SK-N-MC (cell line): ENCODE data around the gene IRF5.

Experiments used
- DNase-seq: peaks from one replicate; pipeline ENCODE4 v3.0.0-alpha.2; 2011; ENCODE audit warnings: low read depth, low spot score
- H3K27ac ChIP-seq: fragments of 200-600 bp; sonication (generic); 2 replicates; pipeline ENCODE4 v1.5.1; 2016; ENCODE audit warnings: mixed run types
- H3K36me3 ChIP-seq: fragments of 200-600 bp; sonication (generic); 2 replicates; pipeline ENCODE4 v1.6.1; 2017; ENCODE audit warnings: antibody characterized with exemption, low read length, mixed read lengths; ENCODE audit not compliant: insufficient read depth
- H3K4me3 ChIP-seq: fragments of 200-600 bp; sonication (generic); 2 replicates; pipeline ENCODE4 v1.5.1; 2016
- H3K9ac ChIP-seq: fragments of 200-600 bp; sonication (generic); 2 replicates; pipeline ENCODE4 v1.8.0; 2017; ENCODE audit warnings: mixed run types, mixed read lengths; ENCODE audit not compliant: insufficient read length
- H3K9me3 ChIP-seq: fragments of 200-600 bp; sonication (generic); 2 replicates; pipeline ENCODE4 v1.6.1; 2017; ENCODE audit warnings: low read depth, mild to moderate bottlenecking, antibody characterized with exemption, low read length, moderate library complexity, mixed read lengths
- EZH2 ChIP-seq: fragments of 200-600 bp; sonication (generic); IDR thresholded peaks from one replicate; pipeline ENCODE4 v1.6.1; 2017; ENCODE audit warnings: antibody characterized with exemption
- FOXP2 ChIP-seq: optimal IDR thresholded peaks from 2 replicates; pipeline ENCODE3; 2011; ENCODE audit warnings: mild to moderate bottlenecking, moderate library complexity; ENCODE audit not compliant: insufficient read depth; ENCODE audit errors: extremely low read length, control extremely low read depth
- POLR2AphosphoS5 ChIP-seq: IDR thresholded peaks from 2 replicates; pipeline ENCODE4 v1.6.1; 2012; ENCODE audit warnings: mild to moderate bottlenecking, low read depth, low read length, borderline replicate concordance

IRF5 gene

DNA sequence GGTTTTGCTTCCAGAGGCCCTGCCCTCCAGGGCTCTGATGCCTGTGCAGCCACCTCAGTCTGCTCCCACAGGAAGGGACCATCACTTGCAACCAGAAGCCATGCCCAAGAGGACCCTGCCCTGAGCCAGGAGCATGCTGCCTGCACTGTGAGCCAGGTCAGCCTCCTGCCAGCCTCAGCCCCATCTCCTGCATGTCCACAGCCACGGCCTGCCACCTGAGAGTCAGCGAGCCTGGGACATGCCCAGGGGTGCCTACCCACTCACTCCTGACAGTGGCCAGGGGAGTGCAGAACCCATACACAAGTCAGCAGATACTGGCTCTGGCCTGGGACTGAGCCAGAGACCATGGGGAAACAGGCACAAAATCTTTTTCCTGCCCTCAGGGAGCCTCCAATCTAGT is 20.6 kb upstream of the IRF5 start:
- Histone ChIP-seq H3K36me3 (no peaks in the 10 kb centered on the region), H3K4me3 (no peak overlapping the region), H3K27ac (no peak overlapping the region), H3K9me3 (no peaks in the 10 kb centered on the region), H3K9ac (no peak overlapping the region)
- TF ChIP-seq EZH2 (no peak), POLR2AphosphoS5 (no peak), FOXP2 (no peak)
- DNase-seq = no peak

DNA sequence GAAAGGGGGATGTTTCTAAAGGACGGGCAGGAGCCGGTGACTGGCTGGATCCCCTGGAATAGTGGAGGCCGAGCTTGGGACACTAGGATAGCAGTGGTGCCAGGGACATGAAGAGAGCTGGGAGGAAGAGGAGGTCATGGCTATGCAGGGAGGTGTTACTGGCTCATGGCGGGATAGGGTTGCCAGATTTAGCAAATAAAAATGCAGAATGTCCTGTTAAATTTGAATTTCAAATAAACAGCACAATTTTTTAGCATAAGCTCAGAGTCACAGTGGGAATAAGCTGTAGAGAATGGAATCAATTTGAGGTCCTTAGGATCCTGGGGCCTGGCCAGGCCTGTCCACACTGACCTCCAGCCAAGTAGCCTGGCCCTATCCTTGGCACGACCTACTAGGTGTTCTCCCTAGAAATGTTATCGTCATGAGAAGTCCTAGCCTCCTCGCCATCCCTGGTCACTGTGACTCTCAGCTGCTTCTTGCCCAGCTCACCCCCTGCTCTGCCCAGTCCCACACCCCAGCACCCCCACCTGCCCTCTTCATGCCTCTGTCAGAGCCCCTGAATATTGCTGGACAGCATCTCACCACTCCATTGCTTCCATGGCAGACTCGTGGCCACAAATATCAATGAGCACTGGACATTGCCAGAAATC is 19.6 kb upstream of the IRF5 start:
- no peak overlapping the region for H3K9ac ChIP-seq
- no peak overlapping the region for H3K4me3 ChIP-seq
- no peak overlapping the region for H3K27ac ChIP-seq
- H3K36me3 ChIP-seq = no peaks in the 10 kb centered on the region
- no peak for DNase-seq
- TF ChIP-seq EZH2 (no peak), FOXP2 (no peak), POLR2AphosphoS5 (no peak)
- H3K9me3 ChIP-seq = no peaks in the 10 kb centered on the region

DNA sequence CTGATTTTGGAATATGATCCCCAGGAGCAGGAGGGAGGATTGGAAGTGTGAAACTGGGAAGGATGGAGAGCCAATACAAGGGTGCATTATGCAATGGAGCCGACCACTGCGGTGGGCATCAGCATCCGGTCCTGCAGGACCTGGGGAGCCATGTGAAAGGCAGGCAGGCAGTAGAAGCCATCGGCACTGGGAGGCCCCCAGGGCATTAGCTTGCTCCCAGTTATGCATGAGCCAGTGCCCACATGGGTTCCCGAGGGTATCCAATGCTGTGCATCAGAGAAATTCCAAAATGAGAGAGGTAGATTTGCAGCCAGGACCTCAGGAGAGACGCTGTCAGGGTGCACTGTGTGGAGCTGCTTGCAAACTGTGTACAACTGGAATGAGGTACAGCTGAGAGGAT is 18.5 kb upstream of the IRF5 start:
- H3K27ac ChIP-seq = no peak overlapping the region
- no peak overlapping the region for H3K4me3 ChIP-seq
- H3K36me3 ChIP-seq = no peaks in the 10 kb centered on the region
- no peak for DNase-seq
- H3K9me3 ChIP-seq = no peaks in the 10 kb centered on the region
- no peak for TF ChIP-seq EZH2
- no peak for TF ChIP-seq POLR2AphosphoS5
- no peak for TF ChIP-seq FOXP2
- no peak overlapping the region for H3K9ac ChIP-seq

DNA sequence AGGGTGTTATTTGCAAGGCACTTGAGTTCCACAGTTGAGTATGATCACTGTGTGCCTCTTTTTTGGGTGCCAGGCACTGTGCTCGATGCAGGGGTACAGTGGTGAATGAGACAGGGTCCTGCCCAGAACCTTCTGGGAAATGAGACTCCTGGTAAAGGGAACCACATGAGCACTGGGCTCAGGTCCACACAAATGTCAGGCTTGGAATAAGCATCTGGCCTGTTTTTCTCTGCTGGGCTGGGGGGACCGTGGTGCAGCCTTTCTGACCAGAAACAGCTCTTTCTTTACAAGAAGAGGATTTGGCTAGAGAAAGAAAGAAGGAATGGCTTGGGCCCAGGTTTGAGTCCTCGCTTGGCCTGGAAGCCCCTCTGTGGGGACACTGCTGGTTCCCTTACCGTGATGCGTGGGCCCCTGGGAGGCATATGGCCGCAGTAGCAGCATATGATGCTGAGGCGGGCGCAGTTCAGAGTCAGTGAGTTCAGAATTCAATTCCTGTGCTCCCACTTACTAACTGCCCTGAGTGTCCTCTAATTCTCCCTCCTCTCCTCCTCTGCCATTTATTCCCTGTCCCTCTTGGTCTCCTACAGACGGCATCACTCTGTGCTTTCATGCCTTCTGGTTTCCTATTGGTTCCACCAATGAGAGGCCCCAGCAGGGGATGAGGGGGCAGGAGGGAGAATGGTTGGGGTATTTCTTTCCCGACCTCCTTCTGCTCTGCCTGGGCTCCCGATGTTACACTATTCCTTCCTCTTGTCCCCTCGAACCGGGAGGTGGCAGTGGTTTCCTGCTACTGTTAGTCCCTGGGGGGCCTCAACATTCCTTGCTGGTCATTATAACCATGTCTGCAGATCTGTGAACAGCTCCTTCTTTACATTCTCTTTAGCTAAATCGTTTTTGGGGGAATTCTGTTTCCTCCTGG is 17.6 kb upstream of the IRF5 start:
- H3K4me3 ChIP-seq = no peak overlapping the region
- no peak for DNase-seq
- no peaks in the 10 kb centered on the region for H3K9me3 ChIP-seq
- no peaks in the 10 kb centered on the region for H3K36me3 ChIP-seq
- TF ChIP-seq EZH2 = no peak
- no peak for TF ChIP-seq POLR2AphosphoS5
- no peak for TF ChIP-seq FOXP2
- no peak overlapping the region for H3K27ac ChIP-seq
- H3K9ac ChIP-seq = no peak overlapping the region

DNA sequence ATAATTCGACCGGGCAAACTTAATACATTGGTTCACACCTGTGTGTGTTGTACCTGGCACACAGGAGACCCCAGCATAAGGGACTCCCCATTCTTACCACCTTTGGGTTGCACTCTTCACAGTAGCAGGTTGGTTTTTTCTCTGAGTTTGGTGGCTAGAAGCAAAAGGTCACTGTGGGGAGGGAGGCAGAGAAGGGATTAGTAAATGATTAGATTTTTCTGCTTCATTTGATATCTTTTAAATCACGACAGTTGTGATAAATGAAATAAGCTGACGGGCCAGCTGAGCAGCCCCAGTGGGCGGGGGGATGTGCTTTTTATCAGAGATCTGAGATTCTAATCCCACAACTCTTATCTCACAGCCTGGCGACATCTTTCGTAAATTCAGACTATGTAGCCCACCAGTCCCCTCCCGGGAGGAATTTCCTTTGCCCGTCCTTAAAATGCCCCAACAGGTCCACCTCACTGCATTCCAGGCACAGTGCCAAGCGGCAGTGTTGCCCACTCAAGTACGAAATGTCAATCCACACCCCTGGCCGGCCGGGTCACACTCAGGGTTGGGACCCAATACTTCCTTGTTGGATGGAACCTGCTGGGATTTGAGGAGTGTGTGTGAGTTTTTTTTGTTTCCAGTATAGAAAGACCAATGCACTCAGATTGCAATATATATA is 16.7 kb upstream of the IRF5 start:
- no peak overlapping the region for H3K4me3 ChIP-seq
- H3K9me3 ChIP-seq = no peaks in the 10 kb centered on the region
- H3K27ac ChIP-seq = no peak overlapping the region
- TF ChIP-seq POLR2AphosphoS5 = no peak
- no peak for TF ChIP-seq EZH2
- TF ChIP-seq FOXP2 = no peak
- H3K9ac ChIP-seq = no peak overlapping the region
- H3K36me3 ChIP-seq = no peaks in the 10 kb centered on the region
- DNase-seq = no peak

GRCh38 chr7:128921866-128922440 is 15.8 kb upstream of the IRF5 start:
- no peak for DNase-seq
- Histone ChIP-seq H3K27ac (no peak overlapping the region), H3K9ac (no peak overlapping the region), H3K36me3 (no peaks in the 10 kb centered on the region), H3K9me3 (no peaks in the 10 kb centered on the region), H3K4me3 (no peak overlapping the region)
- TF ChIP-seq FOXP2 = no peak
- TF ChIP-seq EZH2 = no peak
- no peak for TF ChIP-seq POLR2AphosphoS5

DNA sequence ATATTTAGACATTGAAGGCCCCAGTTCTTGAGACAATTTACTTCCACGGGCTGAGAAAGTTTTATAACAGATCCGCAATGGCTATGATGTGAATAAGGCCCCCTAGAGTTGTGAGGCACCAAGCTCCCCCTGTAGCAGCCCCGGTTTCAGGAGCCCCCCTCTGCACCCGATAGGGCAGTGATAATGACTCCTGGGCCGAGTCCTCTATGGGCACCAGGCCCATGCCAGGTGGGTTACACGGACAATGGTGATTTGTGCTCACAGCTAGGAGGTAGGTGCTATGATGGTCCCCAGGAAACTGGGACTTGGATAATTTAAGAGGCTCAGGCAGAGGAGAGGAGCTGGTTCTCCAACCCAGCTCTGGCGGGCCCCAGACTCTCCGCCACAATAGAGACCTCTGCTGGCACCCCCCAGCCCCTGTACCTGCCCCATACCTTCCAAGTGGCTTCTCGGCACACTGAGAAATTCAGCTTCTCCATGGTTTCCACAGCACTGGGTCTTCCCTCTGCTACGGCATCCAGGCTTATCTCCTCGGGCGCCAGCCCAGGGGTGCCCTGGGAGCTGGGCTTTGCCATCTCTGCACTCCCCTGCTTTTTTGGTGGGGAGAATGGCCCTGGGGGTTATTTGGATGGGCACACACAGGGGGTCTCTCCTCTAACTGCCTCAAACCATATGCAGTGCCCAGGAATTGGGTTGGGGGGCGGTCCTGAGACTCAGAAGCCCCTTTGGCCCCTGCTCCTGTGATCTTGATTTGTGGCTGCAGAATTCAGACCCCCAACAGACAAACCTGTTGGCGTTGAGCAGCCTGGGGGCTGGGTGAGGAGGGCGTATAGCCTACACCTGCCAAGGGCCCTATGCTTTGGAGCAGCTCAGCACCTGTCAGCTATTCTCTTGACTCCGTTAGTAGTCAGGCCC is 15.0 kb upstream of the IRF5 start:
- H3K9ac ChIP-seq = no peak overlapping the region
- H3K9me3 ChIP-seq = no peaks in the 10 kb centered on the region
- H3K4me3 ChIP-seq = no peak overlapping the region
- no peaks in the 10 kb centered on the region for H3K36me3 ChIP-seq
- no peak overlapping the region for H3K27ac ChIP-seq
- DNase-seq = no peak
- TF ChIP-seq EZH2 (no peak), FOXP2 (no peak), POLR2AphosphoS5 (no peak)
